HUES48 (cell line): ENCODE data around the gene IL17B.
"Not testable (repeated sequence)": the region's sequence is repeated elsewhere in the genome, so short reads cannot be mapped to it uniquely, and the experiment has no call there.

ENCODE experiments used
- H3K27ac ChIP-seq: one replicate; pipeline ENCODE4 v1.7.0; 2013; ENCODE audit warnings: low read depth, low read length, inconsistent platforms
- H3K27me3 ChIP-seq: 2 replicates; pipeline ENCODE4 v1.6.1; 2013; ENCODE audit warnings: mild to moderate bottlenecking, low read length; ENCODE audit not compliant: control insufficient read depth, insufficient read depth
- H3K36me3 ChIP-seq: 2 replicates; pipeline ENCODE4 v1.6.1; 2013; ENCODE audit warnings: low read length; ENCODE audit not compliant: control insufficient read depth, insufficient read depth
- H3K4me1 ChIP-seq: 2 replicates; pipeline ENCODE4 v1.6.1; 2013; ENCODE audit warnings: mild to moderate bottlenecking, low read length; ENCODE audit not compliant: control insufficient read depth, insufficient read depth
- H3K4me3 ChIP-seq: 2 replicates; pipeline ENCODE4 v1.5.1; 2013; ENCODE audit warnings: mild to moderate bottlenecking, low read depth, low read length
- H3K9ac ChIP-seq: 2 replicates; pipeline ENCODE4 v1.6.1; 2013; ENCODE audit warnings: mild to moderate bottlenecking, low read depth, low read length, moderate library complexity
- H3K9me3 ChIP-seq: 2 replicates; pipeline ENCODE4 v1.6.1; 2013; ENCODE audit warnings: low read length; ENCODE audit not compliant: control insufficient read depth, insufficient read depth

The IL17B gene

GRCh38 chr5:149394996-149395395, 15.9 kb upstream of the IL17B start:
- H3K4me1 ChIP-seq, H3K27me3 ChIP-seq, H3K9me3 ChIP-seq, H3K4me3 ChIP-seq, H3K36me3 ChIP-seq, H3K27ac ChIP-seq, H3K9ac ChIP-seq: not testable (repeated sequence)

GRCh38 chr5:149392718-149393117, 13.6 kb upstream of the IL17B start:
- Histone ChIP-seq H3K4me1 (no peaks in the 10 kb centered on the region), H3K27ac (no peak overlapping the region), H3K9ac (no peak overlapping the region), H3K9me3 (no peaks in the 10 kb centered on the region), H3K36me3 (no peaks in the 10 kb centered on the region), H3K27me3 (no peaks in the 10 kb centered on the region), H3K4me3 (no peak overlapping the region)

GRCh38 chr5:149391524-149391923, 12.4 kb upstream of the IL17B start:
- Histone ChIP-seq H3K27me3 (no peaks in the 10 kb centered on the region), H3K4me1 (no peaks in the 10 kb centered on the region), H3K9me3 (no peaks in the 10 kb centered on the region), H3K36me3 (no peaks in the 10 kb centered on the region), H3K27ac (no peak overlapping the region), H3K9ac (no peak overlapping the region), H3K4me3 (no peak overlapping the region)

- H3K4me3 ChIP-seq, H3K36me3 ChIP-seq, H3K4me1 ChIP-seq: not testable (repeated sequence)
These were observed 12.0 kb upstream of the IL17B start for GRCh38 chr5:149391076-149391475.

GRCh38 chr5:149389552-149390495, 10.7 kb upstream of the IL17B start:
- Histone ChIP-seq H3K9ac (no peak overlapping the region), H3K36me3 (no peaks in the 10 kb centered on the region), H3K9me3 (no peaks in the 10 kb centered on the region), H3K4me3 (no peak overlapping the region), H3K27ac (no peak overlapping the region), H3K27me3 (no peaks in the 10 kb centered on the region), H3K4me1 (no peaks in the 10 kb centered on the region)

More at GRCh38 chr5:149391076-149391475, 12.0 kb upstream of the IL17B start:
- H3K9me3 ChIP-seq, H3K27me3 ChIP-seq, H3K9ac ChIP-seq, H3K27ac ChIP-seq: not testable (repeated sequence)

- Histone ChIP-seq H3K27ac (no peak overlapping the region), H3K9me3 (no peaks in the 10 kb centered on the region), H3K4me1 (no peaks in the 10 kb centered on the region), H3K36me3 (no peaks in the 10 kb centered on the region), H3K4me3 (no peak overlapping the region), H3K9ac (no peak overlapping the region), H3K27me3 (no peaks in the 10 kb centered on the region)
These were observed 9.6 kb upstream of the IL17B start for GRCh38 chr5:149388498-149389190.

GRCh38 chr5:149387982-149388381, 8.9 kb upstream of the IL17B start:
- Histone ChIP-seq H3K27me3 (no peaks in the 10 kb centered on the region), H3K9me3 (no peaks in the 10 kb centered on the region), H3K9ac (no peak overlapping the region), H3K4me3 (no peak overlapping the region), H3K27ac (no peak overlapping the region), H3K36me3 (no peaks in the 10 kb centered on the region), H3K4me1 (no peaks in the 10 kb centered on the region)

- Histone ChIP-seq H3K9ac (no peak overlapping the region), H3K4me1 (no peaks in the 10 kb centered on the region), H3K27ac (no peak overlapping the region), H3K36me3 (no peaks in the 10 kb centered on the region), H3K9me3 (no peaks in the 10 kb centered on the region), H3K27me3 (no peaks in the 10 kb centered on the region), H3K4me3 (no peak overlapping the region)
These were observed 8.1 kb upstream of the IL17B start for GRCh38 chr5:149387081-149387631.

- Histone ChIP-seq H3K4me1 (no peaks in the 10 kb centered on the region), H3K27me3 (no peaks in the 10 kb centered on the region), H3K36me3 (no peaks in the 10 kb centered on the region), H3K27ac (no peak overlapping the region), H3K9ac (no peak overlapping the region), H3K9me3 (no peaks in the 10 kb centered on the region), H3K4me3 (no peak overlapping the region)
These were observed 7.1 kb upstream of the IL17B start for GRCh38 chr5:149386166-149386565.

GRCh38 chr5:149383399-149383798, 4.3 kb upstream of the IL17B start:
- Histone ChIP-seq H3K9ac (no peak overlapping the region), H3K4me3 (no peak overlapping the region), H3K4me1 (no peaks in the 10 kb centered on the region), H3K9me3 (no peaks in the 10 kb centered on the region), H3K27ac (no peak overlapping the region), H3K36me3 (no peaks in the 10 kb centered on the region), H3K27me3 (no peaks in the 10 kb centered on the region)
